OCI-LY1 (cell line): ENCODE results near the gene USP48.

Source experiments
- EZH2 ChIP-seq: fragments of 200-600 bp; sonication (generic), shearing (Covaris generic); IDR thresholded peaks from 2 replicates; pipeline ENCODE4 v1.8.0; 2017; ENCODE audit warnings: borderline replicate concordance, mixed run types, mild to moderate bottlenecking, antibody characterized with exemption, low read length, moderate library complexity, mixed read lengths
- TF ChIP-seq, protein P1 (sequence below): fragments of 200-600 bp; sonication (generic), shearing (Covaris generic); IDR thresholded peaks from 2 replicates; pipeline ENCODE4 v1.5.1; 2017; ENCODE audit warnings: mild to moderate bottlenecking, antibody characterized with exemption, low read length, moderate library complexity, mixed read lengths

DNA sequence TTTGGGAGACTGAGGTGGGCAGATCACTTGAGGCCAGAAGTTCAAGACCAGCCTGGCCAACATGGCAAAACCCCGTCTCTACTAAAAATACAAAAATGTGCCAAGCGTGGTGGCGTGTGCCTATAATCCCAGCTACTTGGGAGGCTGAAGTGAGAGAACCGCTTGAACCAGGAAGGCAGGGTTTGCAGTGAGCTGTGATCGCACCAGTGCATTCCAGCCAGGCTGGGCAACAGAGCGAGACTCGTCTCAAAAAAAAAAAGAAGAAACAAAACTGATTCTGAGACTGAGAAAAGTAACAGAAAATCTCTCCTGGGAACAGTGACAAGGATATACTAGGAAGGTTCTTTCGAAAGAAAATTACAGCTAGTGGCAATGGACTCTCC, 20.9 kb downstream of the USP48 start:
- TF ChIP-seq, protein P1, sequence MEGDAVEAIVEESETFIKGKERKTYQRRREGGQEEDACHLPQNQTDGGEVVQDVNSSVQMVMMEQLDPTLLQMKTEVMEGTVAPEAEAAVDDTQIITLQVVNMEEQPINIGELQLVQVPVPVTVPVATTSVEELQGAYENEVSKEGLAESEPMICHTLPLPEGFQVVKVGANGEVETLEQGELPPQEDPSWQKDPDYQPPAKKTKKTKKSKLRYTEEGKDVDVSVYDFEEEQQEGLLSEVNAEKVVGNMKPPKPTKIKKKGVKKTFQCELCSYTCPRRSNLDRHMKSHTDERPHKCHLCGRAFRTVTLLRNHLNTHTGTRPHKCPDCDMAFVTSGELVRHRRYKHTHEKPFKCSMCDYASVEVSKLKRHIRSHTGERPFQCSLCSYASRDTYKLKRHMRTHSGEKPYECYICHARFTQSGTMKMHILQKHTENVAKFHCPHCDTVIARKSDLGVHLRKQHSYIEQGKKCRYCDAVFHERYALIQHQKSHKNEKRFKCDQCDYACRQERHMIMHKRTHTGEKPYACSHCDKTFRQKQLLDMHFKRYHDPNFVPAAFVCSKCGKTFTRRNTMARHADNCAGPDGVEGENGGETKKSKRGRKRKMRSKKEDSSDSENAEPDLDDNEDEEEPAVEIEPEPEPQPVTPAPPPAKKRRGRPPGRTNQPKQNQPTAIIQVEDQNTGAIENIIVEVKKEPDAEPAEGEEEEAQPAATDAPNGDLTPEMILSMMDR = no peak
- no peak for TF ChIP-seq EZH2
